Measurements from ENCODE around the gene ZNF587.
A peak's percentile ranks its signal among the peaks of the same experiment; 100 is the strongest.
"Not testable (repeated sequence)": the region's sequence is repeated elsewhere in the genome, so short reads cannot be mapped to it uniquely, and the experiment has no call there.

The ZNF587 gene

DNA sequence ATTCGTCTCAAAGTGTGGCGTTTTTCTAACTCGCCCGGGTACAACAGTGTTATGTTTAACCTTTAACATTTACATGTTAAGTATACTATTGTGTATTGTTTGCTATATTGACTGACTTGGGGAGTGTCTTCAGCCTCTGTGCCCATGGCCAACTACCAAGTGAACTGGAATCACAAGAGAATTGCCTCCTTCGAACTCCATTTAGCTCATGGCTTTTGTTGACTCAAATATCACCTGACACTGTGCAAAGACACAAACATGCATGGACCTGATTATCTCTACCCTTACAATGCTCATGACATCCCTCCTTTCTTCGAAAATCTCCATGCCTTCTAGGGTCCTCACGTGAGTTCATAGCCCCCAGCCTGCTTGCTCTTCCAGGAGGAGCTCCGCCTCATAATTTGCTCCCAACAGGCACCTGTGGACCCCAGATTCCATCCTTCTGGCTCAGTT is 38.5 kb downstream of the ZNF587 start:
- peak overlapping the region; percentile 89 for H3K4me3 ChIP-seq (ENCODE audit: low read depth, low read length)
- TF ChIP-seq, protein P1, sequence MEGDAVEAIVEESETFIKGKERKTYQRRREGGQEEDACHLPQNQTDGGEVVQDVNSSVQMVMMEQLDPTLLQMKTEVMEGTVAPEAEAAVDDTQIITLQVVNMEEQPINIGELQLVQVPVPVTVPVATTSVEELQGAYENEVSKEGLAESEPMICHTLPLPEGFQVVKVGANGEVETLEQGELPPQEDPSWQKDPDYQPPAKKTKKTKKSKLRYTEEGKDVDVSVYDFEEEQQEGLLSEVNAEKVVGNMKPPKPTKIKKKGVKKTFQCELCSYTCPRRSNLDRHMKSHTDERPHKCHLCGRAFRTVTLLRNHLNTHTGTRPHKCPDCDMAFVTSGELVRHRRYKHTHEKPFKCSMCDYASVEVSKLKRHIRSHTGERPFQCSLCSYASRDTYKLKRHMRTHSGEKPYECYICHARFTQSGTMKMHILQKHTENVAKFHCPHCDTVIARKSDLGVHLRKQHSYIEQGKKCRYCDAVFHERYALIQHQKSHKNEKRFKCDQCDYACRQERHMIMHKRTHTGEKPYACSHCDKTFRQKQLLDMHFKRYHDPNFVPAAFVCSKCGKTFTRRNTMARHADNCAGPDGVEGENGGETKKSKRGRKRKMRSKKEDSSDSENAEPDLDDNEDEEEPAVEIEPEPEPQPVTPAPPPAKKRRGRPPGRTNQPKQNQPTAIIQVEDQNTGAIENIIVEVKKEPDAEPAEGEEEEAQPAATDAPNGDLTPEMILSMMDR (IDR thresholded peaks at IDR 0.05; ENCODE audit: low read depth, low read length), result no peak
- no peak for DNase-seq (ENCODE audit: low read depth, low spot score)
- in situ Hi-C loops (cut with HindIII; ENCODE audit: low sequenced_read_pairs), result no loop called here

DNA sequence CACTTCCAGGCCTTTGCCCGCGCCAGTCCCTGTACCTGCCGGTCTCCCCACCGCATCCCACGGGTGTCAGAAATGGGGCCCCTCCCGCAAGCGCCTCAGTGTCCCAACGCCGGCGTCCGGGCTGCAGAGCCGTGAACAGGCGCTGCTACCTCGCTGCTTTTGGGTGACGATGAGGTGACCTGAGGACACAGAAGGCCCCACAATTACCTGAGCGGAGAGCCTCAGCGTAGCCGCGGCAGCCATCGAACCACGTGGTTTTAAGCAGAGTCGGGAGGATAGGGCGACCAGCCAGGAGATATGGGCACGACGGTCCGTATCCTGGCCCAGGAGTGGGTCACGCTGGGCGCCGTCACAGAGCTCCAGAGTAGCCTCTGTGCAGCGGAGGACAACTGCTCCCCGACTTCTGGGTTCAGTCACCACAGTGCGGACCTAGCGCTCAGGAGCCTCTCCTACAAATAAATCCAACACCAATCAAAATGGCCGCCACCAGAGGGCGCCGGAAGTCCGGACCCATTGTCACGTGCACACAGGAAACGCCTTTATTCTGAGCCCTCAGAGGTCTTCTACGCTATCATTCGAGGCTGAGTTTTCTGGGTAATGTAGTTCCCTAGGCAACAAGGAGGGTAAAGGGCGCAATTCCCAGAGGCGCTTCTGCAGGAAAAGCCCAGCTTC is 39.0 kb downstream of the ZNF587 start, which contains the start of gene ZNF814:
Gene ZNF814 (minus strand): TSS at position 478 of the 672 bp plus-strand sequence. CDS start 235 bp downstream, at position 243.
- in situ Hi-C loops (cut with HindIII; ENCODE audit: low sequenced_read_pairs), result no loop called here
- TF ChIP-seq, protein P1 (IDR thresholded peaks at IDR 0.05; ENCODE audit: low read depth, low read length), result peak; percentile 18
- H3K4me3 ChIP-seq (ENCODE audit: low read depth, low read length), result peak within 1 kb of the TSS; percentile 89
- DNase-seq (ENCODE audit: low read depth, low spot score), result peak; percentile 87

- DNase-seq (ENCODE audit: low read depth, low spot score), result peak; percentile 49
- H3K4me3 ChIP-seq (ENCODE audit: low read depth, low read length); in situ Hi-C loops (cut with HindIII; ENCODE audit: low sequenced_read_pairs): not testable (repeated sequence)
Observed at GRCh38 chr19:57890706-57891105, 41.0 kb downstream of the ZNF587 start.

GRCh38 chr19:57900311-57900710 is 50.7 kb downstream of the ZNF587 start:
- TF ChIP-seq, protein P1 (IDR thresholded peaks at IDR 0.05; ENCODE audit: low read depth, low read length), result no peak
- H3K4me3 ChIP-seq (ENCODE audit: low read depth, low read length), result no peak overlapping the region
- DNase-seq (ENCODE audit: low read depth, low spot score), result no peak

DNA sequence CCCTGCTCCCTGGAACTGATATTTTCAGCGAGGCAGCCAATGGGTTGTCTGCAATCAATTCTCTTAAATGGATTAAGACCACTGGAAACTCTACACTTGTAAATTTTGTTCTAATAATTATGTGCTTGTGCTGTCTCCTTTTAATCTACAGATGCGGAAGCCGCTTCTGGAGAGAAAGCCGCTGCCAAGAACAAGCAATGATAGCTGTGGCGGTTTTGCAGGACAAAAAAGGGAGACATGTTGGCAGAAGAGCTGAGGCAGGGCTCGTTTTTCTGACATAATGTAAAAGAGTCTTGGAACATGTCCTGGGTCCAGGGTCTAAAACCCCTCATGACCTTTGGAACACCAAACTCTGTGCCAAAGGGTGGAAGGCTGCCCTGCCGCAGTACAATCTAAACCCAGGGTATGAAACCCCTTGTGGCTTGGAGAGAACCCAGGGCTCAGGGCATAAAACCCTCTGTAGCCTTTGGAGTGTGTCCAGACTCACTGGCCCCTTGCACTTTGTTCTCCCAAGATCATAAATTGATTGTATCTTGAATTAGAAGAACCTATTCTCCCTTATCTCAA is 54.0 kb downstream of the ZNF587 start:
- DNase-seq (ENCODE audit: low read depth, low spot score), result no peak
- TF ChIP-seq, protein P1 (IDR thresholded peaks at IDR 0.05; ENCODE audit: low read depth, low read length), result no peak
- in situ Hi-C loops (cut with HindIII; ENCODE audit: low sequenced_read_pairs), result no loop called here

More at GRCh38 chr19:57900311-57900710, 50.7 kb downstream of the ZNF587 start:
- in situ Hi-C loops (cut with HindIII; ENCODE audit: low sequenced_read_pairs), result no loop called here

DNA sequence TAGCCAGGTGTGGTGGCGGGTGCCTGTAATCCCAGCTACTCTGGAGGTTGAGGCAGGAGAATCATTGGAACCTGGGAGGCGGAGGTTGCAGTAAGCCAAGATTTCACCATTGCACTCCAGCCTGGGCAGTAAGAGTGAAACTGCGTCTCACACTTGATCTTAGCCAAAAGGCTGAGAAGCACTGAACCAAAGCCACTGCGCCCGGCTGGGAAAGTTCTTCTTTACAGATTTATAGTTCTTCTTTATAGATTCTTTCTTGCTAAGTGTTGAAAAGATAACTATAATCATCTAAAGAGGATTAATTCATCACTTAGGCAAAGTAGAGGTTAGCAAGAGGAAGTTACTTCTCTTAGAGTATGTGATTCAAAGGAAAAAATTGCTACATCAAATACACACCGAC is 55.6 kb downstream of the ZNF587 start:
- TF ChIP-seq, protein P1 (IDR thresholded peaks at IDR 0.05; ENCODE audit: low read depth, low read length), result no peak
- no peak overlapping the region for H3K4me3 ChIP-seq (ENCODE audit: low read depth, low read length)
- no peak for DNase-seq (ENCODE audit: low read depth, low spot score)
- in situ Hi-C loops (cut with HindIII; ENCODE audit: low sequenced_read_pairs), result no loop called here

More for the DNA sequence above, 54.0 kb downstream of the ZNF587 start:
- H3K4me3 ChIP-seq (ENCODE audit: low read depth, low read length), result no peak overlapping the region

DNA sequence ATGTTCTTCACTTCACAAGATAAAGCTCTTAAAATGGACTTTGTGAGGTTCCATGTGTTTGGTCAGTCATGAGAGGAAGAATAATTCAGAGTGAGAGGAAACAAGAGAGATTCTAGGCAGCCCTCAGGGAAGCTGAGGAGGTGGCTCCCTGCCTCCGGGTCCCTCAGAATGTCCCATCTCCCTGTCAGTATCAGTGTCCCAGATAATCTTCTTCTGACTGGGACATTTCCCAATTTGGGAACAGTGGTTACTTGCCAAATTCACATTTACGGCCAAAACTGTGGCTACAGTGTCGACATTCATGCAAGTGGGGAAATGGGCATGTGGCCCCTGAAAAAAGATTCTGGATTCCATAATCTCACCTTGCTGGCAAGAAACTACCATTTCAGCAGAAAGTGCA is 57.7 kb downstream of the ZNF587 start:
- in situ Hi-C loops (cut with HindIII; ENCODE audit: low sequenced_read_pairs), result no loop called here

More for the DNA sequence above, 57.7 kb downstream of the ZNF587 start:
- H3K4me3 ChIP-seq (ENCODE audit: low read depth, low read length), result no peak overlapping the region
- no peak for DNase-seq (ENCODE audit: low read depth, low spot score)
- TF ChIP-seq, protein P1 (IDR thresholded peaks at IDR 0.05; ENCODE audit: low read depth, low read length), result no peak

Measured in astrocyte of the spinal cord (primary cell).